ENCODE results near the gene SP2.
"Not testable (repeated sequence)": the region's sequence is repeated elsewhere in the genome, so short reads cannot be mapped to it uniquely, and the experiment has no call there.

Gene SP2

GRCh38 chr17:47891545-47892088, 4.4 kb upstream of the SP2 start:
- no peak for DNase-seq

GRCh38 chr17:47894498-47895346, 1.3 kb upstream of the SP2 start:
- no peak for DNase-seq

- peak in 1 of 2 experiments; percentile 71 for DNase-seq
Observed at GRCh38 chr17:47895347-47895855, 635 bp upstream of the SP2 start.

- peak; percentile 74 to 76 for DNase-seq
Observed at GRCh38 chr17:47896672-47897490, 845 bp downstream of the SP2 start.

GRCh38 chr17:47897561-47897960, 1.5 kb downstream of the SP2 start:
- DNase-seq, result no peak

- DNase-seq, result peak; percentile 42 to 58
Observed at GRCh38 chr17:47898241-47898640, 2.2 kb downstream of the SP2 start.

GRCh38 chr17:47899643-47900042, 3.6 kb downstream of the SP2 start:
- no peak for DNase-seq

GRCh38 chr17:47901423-47901822, 5.4 kb downstream of the SP2 start:
- DNase-seq, result no peak

GRCh38 chr17:47902039-47902744, 6.2 kb downstream of the SP2 start:
- DNase-seq, result no peak

- no peak for DNase-seq
Observed at GRCh38 chr17:47905221-47905733, 9.2 kb downstream of the SP2 start.

GRCh38 chr17:47906443-47906842, 10.4 kb downstream of the SP2 start:
- no peak for DNase-seq

- peak; percentile 79 to 87 for DNase-seq
Observed at GRCh38 chr17:47907932-47908562, 12.0 kb downstream of the SP2 start.

- no peak for DNase-seq
Observed at GRCh38 chr17:47913050-47913449, 17.0 kb downstream of the SP2 start.

GRCh38 chr17:47914306-47914948, 18.4 kb downstream of the SP2 start:
- no peak for DNase-seq

GRCh38 chr17:47915776-47916398, 19.9 kb downstream of the SP2 start:
- no peak for DNase-seq

GRCh38 chr17:47916489-47917208, 20.6 kb downstream of the SP2 start:
- no peak for DNase-seq

- no peak for DNase-seq
Observed at GRCh38 chr17:47917581-47917980, 21.5 kb downstream of the SP2 start.

GRCh38 chr17:47918006-47918405, 22.0 kb downstream of the SP2 start:
- peak; percentile 33 to 41 for DNase-seq

GRCh38 chr17:47918991-47919390, 23.0 kb downstream of the SP2 start:
- DNase-seq, result no peak

- DNase-seq, result not testable (repeated sequence)
Observed at GRCh38 chr17:47919889-47920288, 23.9 kb downstream of the SP2 start.

Measured in Kasumi-1 (cell line).